IMR-90 (cell line): ENCODE measurements around the gene AP2A1. TPM values are rescaled to one million over a fixed set of nuclear protein-coding genes. Genes with fewer than 3 reads are reported as not detected.

Source experiments
- ATAC-seq: fragments of 200-7000 bp; cut with Tn5 transposase; 2 replicates; pipeline ENCODE4 v1.9.1; 2020; ENCODE audit warnings: low read depth, mild to moderate bottlenecking, moderate library complexity
- BruUV-seq: library from RNA; stranded (reverse); fragments of 400-500 nt; replicated peaks from 2 replicates; lab custom pipeline; 2021; lab: Mats Ljungman, UMichigan
- CTCF ChIA-PET: fragments of 300-600 bp; formaldehyde crosslinking; extraction: SDS; loops from one replicate; lab custom pipeline; 2021; ENCODE audit warnings: antibody characterized with exemption; lab: Yijun Ruan, JAX
- POLR2A ChIA-PET: fragments of 300-600 bp; sonication (Branson Sonifier 250); formaldehyde crosslinking; loops from one replicate; lab custom pipeline; 2022; ENCODE audit warnings: antibody characterized with exemption; ENCODE audit not compliant: unreplicated experiment; lab: Charles Lee
- DNase-seq: peaks from one replicate; pipeline ENCODE4 v3.0.0; 2013
- H2AFZ ChIP-seq: replicated peaks from 2 replicates; pipeline ENCODE3; 2013; ENCODE audit warnings: low read length, mild to moderate bottlenecking; ENCODE audit not compliant: poor library complexity
- H2AK5ac ChIP-seq: 2 replicates; pipeline ENCODE4 v1.6.1; 2013; ENCODE audit warnings: low read depth, low read length, inconsistent platforms
- H2AK9ac ChIP-seq: replicated peaks from 2 replicates; pipeline ENCODE3; 2013; ENCODE audit warnings: mild to moderate bottlenecking, low read depth, low read length, moderate library complexity; ENCODE audit not compliant: poor library complexity
- H2BK120ac ChIP-seq: 2 replicates; pipeline ENCODE4 v1.6.1; 2013; ENCODE audit warnings: low read depth, low read length, inconsistent platforms
- H2BK15ac ChIP-seq: 3 replicates; pipeline ENCODE4 v1.6.1; 2013; ENCODE audit warnings: low read depth, low read length, inconsistent platforms
- H2BK20ac ChIP-seq: 2 replicates; pipeline ENCODE4 v1.6.1; 2013; ENCODE audit warnings: low read depth, mild to moderate bottlenecking, inconsistent platforms, low read length, moderate library complexity
- H2BK5ac ChIP-seq: 2 replicates; pipeline ENCODE4 v1.6.1; 2013; ENCODE audit warnings: mild to moderate bottlenecking, low read depth, low read length, inconsistent platforms; ENCODE audit not compliant: poor library complexity, severe bottlenecking
- H3K14ac ChIP-seq: replicated peaks from 2 replicates; pipeline ENCODE4 v1.6.1; 2013; ENCODE audit warnings: low read depth, low read length, inconsistent platforms
- H3K18ac ChIP-seq: 2 replicates; pipeline ENCODE4 v1.6.1; 2013; ENCODE audit warnings: low read depth, low read length, control low read depth
- H3K23ac ChIP-seq: 2 replicates; pipeline ENCODE4 v1.6.1; 2013; ENCODE audit warnings: low read depth, low read length, inconsistent platforms
- H3K27ac ChIP-seq: 2 replicates; pipeline ENCODE4 v1.5.1; 2013; ENCODE audit warnings: mild to moderate bottlenecking, control low read depth, low read length; ENCODE audit not compliant: insufficient read depth
- H3K27me3 ChIP-seq: 2 replicates; pipeline ENCODE4 v1.6.1; 2013; ENCODE audit warnings: low read length; ENCODE audit not compliant: control insufficient read depth, insufficient read depth
- H3K36me3 ChIP-seq: 2 replicates; pipeline ENCODE4 v1.6.1; 2013; ENCODE audit warnings: low read length, mixed read lengths; ENCODE audit not compliant: control insufficient read depth, insufficient read depth
- H3K4ac ChIP-seq: 2 replicates; pipeline ENCODE4 v1.6.1; 2013; ENCODE audit warnings: low read depth, low read length, inconsistent platforms
- H3K4me1 ChIP-seq: 2 replicates; pipeline ENCODE4 v1.6.1; 2013; ENCODE audit warnings: low read length, mixed read lengths; ENCODE audit not compliant: control insufficient read depth, insufficient read depth
- H3K4me2 ChIP-seq: 2 replicates; pipeline ENCODE4 v1.6.1; 2013; ENCODE audit warnings: low read depth, mild to moderate bottlenecking, control low read depth, low read length, moderate library complexity
- H3K4me3 ChIP-seq: 2 replicates; pipeline ENCODE4 v1.5.1; 2013; ENCODE audit warnings: low read depth, mild to moderate bottlenecking, control low read depth, low read length, moderate library complexity; ENCODE audit not compliant: insufficient read depth
- H3K56ac ChIP-seq: 2 replicates; pipeline ENCODE4 v1.6.1; 2013; ENCODE audit warnings: low read length, inconsistent platforms; ENCODE audit not compliant: insufficient read depth; ENCODE audit errors: extremely low read depth
- H3K79me1 ChIP-seq, 2 experiments: 2 replicates each; pipeline ENCODE4 v1.6.1; 2013; ENCODE audit warnings: low read length in 2 of 2, inconsistent platforms in 1 of 2, low read depth in 1 of 2
- H3K9ac ChIP-seq: 2 replicates; pipeline ENCODE4 v1.6.1; 2013; ENCODE audit warnings: low read depth, low read length, control low read depth
- H3K9me1 ChIP-seq: 2 replicates; pipeline ENCODE4 v1.6.1; 2013; ENCODE audit warnings: low read length, inconsistent platforms; ENCODE audit not compliant: insufficient read depth
- H3K9me3 ChIP-seq: 2 replicates; pipeline ENCODE4 v1.6.1; 2013; ENCODE audit warnings: low read length; ENCODE audit not compliant: control insufficient read depth, insufficient read depth
- H4K20me1 ChIP-seq: 2 replicates; pipeline ENCODE4 v1.6.1; 2013; ENCODE audit warnings: low read length, inconsistent platforms; ENCODE audit not compliant: insufficient read depth
- H4K5ac ChIP-seq: 2 replicates; pipeline ENCODE4 v1.6.1; 2013; ENCODE audit warnings: mild to moderate bottlenecking, low read depth, low read length, control low read depth
- H4K8ac ChIP-seq, 2 experiments: 2 replicates each; pipeline ENCODE4 v1.6.1; 2013; ENCODE audit warnings: low read depth in 2 of 2, low read length in 2 of 2, control low read depth in 1 of 2, inconsistent platforms in 1 of 2
- H4K91ac ChIP-seq: 2 replicates; pipeline ENCODE4 v1.6.1; 2013; ENCODE audit warnings: low read depth, low read length, inconsistent platforms; ENCODE audit not compliant: insufficient read depth
- BHLHE40 ChIP-seq: fragments of 150-350 bp; IDR thresholded peaks from 2 replicates; pipeline ENCODE4 v1.6.1; 2016; ENCODE audit warnings: mild to moderate bottlenecking, low read depth, low read length
- CEBPB ChIP-seq: IDR thresholded peaks from 2 replicates; pipeline ENCODE4 v1.6.1; 2012; ENCODE audit warnings: low read depth, low read length, improper control_type of control experiment
- CHD1 ChIP-seq: IDR thresholded peaks from 2 replicates; pipeline ENCODE4 v1.6.1; 2012; ENCODE audit warnings: low read depth, low read length, improper control_type of control experiment
- MAFK ChIP-seq: IDR thresholded peaks from 2 replicates; pipeline ENCODE4 v1.6.1; 2012; ENCODE audit warnings: low read depth, low read length, improper control_type of control experiment
- MAZ ChIP-seq: IDR thresholded peaks from 2 replicates; pipeline ENCODE4 v1.6.1; 2012; ENCODE audit warnings: low read depth, mild to moderate bottlenecking, low read length, improper control_type of control experiment, moderate library complexity, borderline replicate concordance
- MXI1 ChIP-seq: IDR thresholded peaks from 2 replicates; pipeline ENCODE4 v1.6.1; 2012; ENCODE audit warnings: low read depth, mild to moderate bottlenecking, low read length, moderate library complexity, borderline replicate concordance
- USF2 ChIP-seq: fragments of 150-350 bp; IDR thresholded peaks from 2 replicates; pipeline ENCODE4 v1.6.1; 2017; ENCODE audit warnings: mild to moderate bottlenecking, antibody characterized with exemption, low read length, low read depth
- WGBS, 2 experiments: methylation state at CpG; one replicate each; pipeline versions ENCODE4 v1.1.5 to v1.1.7; 2013; ENCODE audit warnings: missing lambda C conversion rate in 2 of 2; ENCODE audit not compliant: insufficient read length in 1 of 2; ENCODE audit errors: extremely low coverage in 2 of 2; 5-methylcytosine and 5-hydroxymethylcytosine counted together
- dilution Hi-C: fragments of 300-500 bp; cut with HindIII; formaldehyde crosslinking; loops from one replicate; pipeline ENCODE4 v1.14.3; 2018; ENCODE audit warnings: low sequenced_read_pairs; ENCODE audit not compliant: unreplicated experiment
- in situ Hi-C: fragments of 300-500 bp; cut with MboI; formaldehyde crosslinking; loops from 3 replicates; pipeline ENCODE4 v1.14.3; 2019; ENCODE audit warnings: low sequenced_read_pairs, inconsistent platforms, mixed read lengths
- intact Hi-C: fragments of 100-400 bp; cut with micrococcal nuclease; formaldehyde crosslinking; loops from 2 replicates; pipeline ENCODE4 v1.10.0; 2022
- polyA plus RNA-seq, 3 experiments: library from polyadenylated mRNA; depleted of rRNA; stranded (reverse); fragments of >200 nt; gene quantifications; 2 replicates each; pipeline ENCODE4 v1.2.3, GENCODE V29; 2012; ENCODE audit warnings: low replicate concordance in 1 of 3
- total RNA-seq: library from RNA; depleted of rRNA; stranded (reverse); fragments of >200 nt; gene quantifications from 2 replicates; pipeline ENCODE4 v1.2.3, GENCODE V29; 2012
- TF ChIP-seq, protein P1 (sequence below): conservative IDR thresholded peaks from 2 replicates; pipeline ENCODE4 v1.5.1; 2012; ENCODE audit warnings: mild to moderate bottlenecking, low read depth, low read length, improper control_type of control experiment

The AP2A1 gene
- total and polyA plus RNA-seq, 2 of the 4 experiments (the other 2 are of a cell fraction) = 40.7 to 122 TPM

DNA sequence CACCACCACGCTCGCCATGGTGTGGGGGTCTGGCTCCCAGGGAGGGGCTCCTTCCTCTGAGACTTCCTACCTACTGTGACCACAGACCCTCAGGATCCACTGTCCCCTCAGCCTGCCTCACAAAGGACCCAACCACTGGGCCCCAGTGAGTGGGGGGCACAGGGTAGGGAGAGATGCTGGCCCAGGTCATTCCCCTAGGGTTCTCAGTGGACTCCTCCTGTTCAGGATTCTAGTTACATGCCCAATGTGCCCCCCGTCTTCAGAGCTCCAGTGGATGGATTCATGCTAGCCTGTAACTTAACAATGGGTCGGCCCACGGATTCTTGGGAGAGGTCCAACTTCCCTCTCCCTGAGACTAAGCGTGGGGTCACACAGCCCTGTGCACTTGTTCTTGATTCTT, 3.6 kb upstream of the AP2A1 start, which contains the start of gene TSKS:
TSS of gene TSKS (minus strand) at position 77 of the 400 bp plus-strand sequence. CDS start at position 18, 59 bp downstream.
- H3K23ac ChIP-seq = no peak within 1 kb of the TSS
- H4K20me1 ChIP-seq = peaks cover 8% of the 10 kb centered on the region
- dilution Hi-C loops (no loop called here), intact Hi-C loops (no loop called here), in situ Hi-C loops (no loop called here)
- no peak within 1 kb of the TSS for H3K4me3 ChIP-seq
- no peak within 1 kb of the TSS for H3K56ac ChIP-seq
- H3K4me1 ChIP-seq = peaks cover 11% of the 10 kb centered on the region
- WGBS, 2 experiments = no CpG with 5 or more reads among the region's 6 CpGs
- H3K18ac ChIP-seq = no peak within 1 kb of the TSS
- peak within 1 kb of the TSS; percentile 55 for H2AK9ac ChIP-seq
- H3K4me2 ChIP-seq = no peak within 1 kb of the TSS
- peak within 1 kb of the TSS; percentile 72 for H2AFZ ChIP-seq
- H4K8ac ChIP-seq = no peak within 1 kb of the TSS
- no peak for DNase-seq
- no peak within 1 kb of the TSS for H2BK5ac ChIP-seq
- H3K4ac ChIP-seq = no peak within 1 kb of the TSS
- H2AK5ac ChIP-seq = 0 out of 2 replicates have a peak within 1 kb of the TSS, but pooled peaks have one; percentile 12
- ChIA-PET CTCF (interaction anchor here (0.6 kb wide), 1 partner anchor 46 kb away, joined by 3 read pairs; no protein-coding TSS in a partner anchor), POLR2A (no interaction called here)
- no peak within 1 kb of the TSS for H2BK15ac ChIP-seq
- peaks cover 6 to 13% of the 10 kb centered on the region in 2 experiments; a peak in 3 of 4 replicates for H3K79me1 ChIP-seq
- no peak within 1 kb of the TSS for H3K27ac ChIP-seq
- no peak within 1 kb of the TSS for H3K9ac ChIP-seq
- no peak within 1 kb of the TSS for H4K5ac ChIP-seq
- no peak within 1 kb of the TSS; the same call in 1 of the 2 replicates for H2BK120ac ChIP-seq
- H3K9me3 ChIP-seq = no peaks in the 10 kb centered on the region
- TF ChIP-seq BHLHE40 (no peak), MAZ (no peak), MAFK (no peak), MXI1 (no peak), CHD1 (no peak), CEBPB (no peak), USF2 (no peak)
- TF ChIP-seq, protein P1, sequence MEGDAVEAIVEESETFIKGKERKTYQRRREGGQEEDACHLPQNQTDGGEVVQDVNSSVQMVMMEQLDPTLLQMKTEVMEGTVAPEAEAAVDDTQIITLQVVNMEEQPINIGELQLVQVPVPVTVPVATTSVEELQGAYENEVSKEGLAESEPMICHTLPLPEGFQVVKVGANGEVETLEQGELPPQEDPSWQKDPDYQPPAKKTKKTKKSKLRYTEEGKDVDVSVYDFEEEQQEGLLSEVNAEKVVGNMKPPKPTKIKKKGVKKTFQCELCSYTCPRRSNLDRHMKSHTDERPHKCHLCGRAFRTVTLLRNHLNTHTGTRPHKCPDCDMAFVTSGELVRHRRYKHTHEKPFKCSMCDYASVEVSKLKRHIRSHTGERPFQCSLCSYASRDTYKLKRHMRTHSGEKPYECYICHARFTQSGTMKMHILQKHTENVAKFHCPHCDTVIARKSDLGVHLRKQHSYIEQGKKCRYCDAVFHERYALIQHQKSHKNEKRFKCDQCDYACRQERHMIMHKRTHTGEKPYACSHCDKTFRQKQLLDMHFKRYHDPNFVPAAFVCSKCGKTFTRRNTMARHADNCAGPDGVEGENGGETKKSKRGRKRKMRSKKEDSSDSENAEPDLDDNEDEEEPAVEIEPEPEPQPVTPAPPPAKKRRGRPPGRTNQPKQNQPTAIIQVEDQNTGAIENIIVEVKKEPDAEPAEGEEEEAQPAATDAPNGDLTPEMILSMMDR = no peak
- no peak for ATAC-seq
- H4K91ac ChIP-seq = no peak within 1 kb of the TSS
- H3K14ac ChIP-seq = no peak within 1 kb of the TSS
- no peak within 1 kb of the TSS for H2BK20ac ChIP-seq
- no peaks in the 10 kb centered on the region for H3K36me3 ChIP-seq
- 0 out of 2 replicates have a peak, but pooled peaks cover 4% of the 10 kb centered on the region for H3K9me1 ChIP-seq
- H3K27me3 ChIP-seq = no peaks in the 10 kb centered on the region
- BruUV-seq = no TSS peak
